HG02973 (cell line): ENCODE results near the gene F2RL2.

ENCODE experiments used
- ATAC-seq: cut with Tn5 transposase; IDR thresholded peaks from one replicate; pipeline ENCODE4 v1.9.1; 2021; ENCODE audit warnings: moderate library complexity; ENCODE audit not compliant: unreplicated experiment

The F2RL2 gene, protein sequence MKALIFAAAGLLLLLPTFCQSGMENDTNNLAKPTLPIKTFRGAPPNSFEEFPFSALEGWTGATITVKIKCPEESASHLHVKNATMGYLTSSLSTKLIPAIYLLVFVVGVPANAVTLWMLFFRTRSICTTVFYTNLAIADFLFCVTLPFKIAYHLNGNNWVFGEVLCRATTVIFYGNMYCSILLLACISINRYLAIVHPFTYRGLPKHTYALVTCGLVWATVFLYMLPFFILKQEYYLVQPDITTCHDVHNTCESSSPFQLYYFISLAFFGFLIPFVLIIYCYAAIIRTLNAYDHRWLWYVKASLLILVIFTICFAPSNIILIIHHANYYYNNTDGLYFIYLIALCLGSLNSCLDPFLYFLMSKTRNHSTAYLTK

DNA sequence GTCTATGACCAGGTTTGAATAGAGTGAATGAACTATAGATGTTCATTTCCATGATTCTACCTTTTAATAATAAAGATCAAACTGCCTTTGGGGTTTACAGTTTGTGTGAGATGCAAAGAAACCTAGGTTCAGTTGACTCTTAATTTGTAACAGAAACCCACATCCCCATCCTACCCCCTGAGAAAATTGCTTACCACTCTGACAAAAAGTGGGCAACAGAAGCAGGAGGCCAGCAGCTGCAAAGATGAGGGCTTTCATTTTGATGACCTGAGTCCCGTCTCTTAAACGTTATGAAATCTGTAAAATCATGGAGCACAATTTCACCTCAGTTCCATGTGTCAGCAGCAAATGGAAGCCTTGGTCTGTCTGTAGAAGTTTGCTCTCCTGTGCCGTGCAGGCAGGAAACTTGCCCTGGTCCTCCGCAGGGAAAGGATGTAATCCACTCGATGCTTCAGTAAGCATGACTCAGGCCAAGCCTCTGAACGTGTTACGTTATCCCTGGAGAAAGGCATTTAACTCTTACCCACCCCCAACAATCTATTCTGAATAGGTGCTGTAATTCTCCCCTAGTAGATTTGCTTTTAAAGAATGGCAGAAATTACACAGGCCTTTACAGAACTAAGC is at the start of gene F2RL2:
TSS of gene F2RL2 (minus strand) at position 431 of the 624 bp plus-strand sequence. CDS start at position 258, 173 bp downstream.
- no peak for ATAC-seq

DNA sequence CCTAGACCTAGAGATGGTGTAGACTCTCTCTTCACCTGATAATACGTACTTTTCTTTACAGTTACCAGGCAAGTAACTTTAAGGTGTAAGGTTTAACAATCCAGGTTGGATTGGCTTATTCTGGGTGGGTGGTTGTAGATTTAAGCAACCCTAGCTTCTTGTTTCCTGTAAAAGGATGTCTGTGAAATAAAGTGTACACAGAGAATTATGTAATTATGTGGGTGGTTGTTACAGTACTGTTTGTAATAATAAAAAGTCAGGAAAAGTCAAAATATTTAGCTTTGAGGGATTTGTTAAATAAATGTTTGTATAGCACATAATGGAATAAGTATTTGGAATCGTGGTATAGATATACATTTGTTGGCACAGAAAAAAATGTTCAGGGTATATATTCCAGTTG is 49.0 kb upstream of the F2RL2 start:
- no peak for ATAC-seq

DNA sequence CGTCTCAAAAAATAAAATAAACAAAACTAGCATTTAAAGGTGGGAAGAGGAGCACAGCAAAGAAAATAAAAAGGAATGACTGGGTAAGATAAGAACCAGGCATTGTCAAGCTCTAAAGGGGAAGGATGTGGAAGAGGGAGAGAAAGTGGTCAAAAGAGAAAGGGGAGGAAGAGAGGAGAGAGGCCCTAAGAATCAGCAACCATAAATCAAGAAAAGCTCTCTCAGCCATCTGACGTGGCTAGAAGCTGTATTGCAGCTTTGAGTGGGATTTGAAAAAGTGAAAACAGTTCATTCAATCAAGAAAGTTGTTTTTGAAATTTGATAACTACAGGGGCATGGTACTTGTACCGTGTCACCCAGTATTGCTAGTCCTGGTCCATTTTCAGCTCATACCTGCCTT is 47.3 kb upstream of the F2RL2 start:
- ATAC-seq, result no peak

DNA sequence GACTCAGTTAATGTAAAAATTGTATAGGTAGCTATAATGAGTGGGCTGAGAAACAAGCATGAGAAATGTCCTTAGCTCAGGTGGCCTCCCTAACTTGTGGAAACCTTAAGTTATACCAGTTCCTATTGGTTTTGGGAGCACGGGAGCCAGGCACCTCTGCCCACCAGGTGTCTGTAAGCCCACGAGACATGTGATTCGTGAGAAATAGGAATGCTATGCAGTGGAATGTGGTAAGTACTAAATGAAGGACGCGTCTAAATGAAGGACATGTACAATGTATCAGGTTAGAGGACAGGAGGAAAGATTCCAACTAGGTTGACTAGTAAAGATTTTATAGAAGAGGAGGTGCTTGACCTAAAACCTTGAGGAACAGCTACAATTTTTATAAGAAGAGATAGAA is 46.0 kb upstream of the F2RL2 start:
- no peak for ATAC-seq

DNA sequence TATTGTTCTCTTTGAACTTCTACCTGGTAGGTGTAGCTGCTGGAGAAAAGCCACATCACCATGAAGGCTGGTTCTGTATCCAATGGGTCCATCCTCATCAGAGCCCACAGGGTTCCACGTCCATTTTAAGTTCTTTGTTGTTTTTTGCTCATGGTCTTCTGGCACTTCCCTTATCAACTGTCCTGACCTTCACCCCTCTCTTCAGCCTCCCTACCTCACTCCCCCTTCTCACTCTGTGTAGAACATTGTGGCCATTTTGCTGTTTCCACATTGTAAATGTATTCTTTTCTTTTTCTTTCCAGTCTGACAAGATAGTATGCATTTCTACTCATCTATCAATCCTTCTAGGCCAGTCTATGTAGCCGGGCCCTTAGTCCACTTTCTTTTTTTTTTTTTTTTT is 44.3 kb upstream of the F2RL2 start:
- ATAC-seq, result no peak

DNA sequence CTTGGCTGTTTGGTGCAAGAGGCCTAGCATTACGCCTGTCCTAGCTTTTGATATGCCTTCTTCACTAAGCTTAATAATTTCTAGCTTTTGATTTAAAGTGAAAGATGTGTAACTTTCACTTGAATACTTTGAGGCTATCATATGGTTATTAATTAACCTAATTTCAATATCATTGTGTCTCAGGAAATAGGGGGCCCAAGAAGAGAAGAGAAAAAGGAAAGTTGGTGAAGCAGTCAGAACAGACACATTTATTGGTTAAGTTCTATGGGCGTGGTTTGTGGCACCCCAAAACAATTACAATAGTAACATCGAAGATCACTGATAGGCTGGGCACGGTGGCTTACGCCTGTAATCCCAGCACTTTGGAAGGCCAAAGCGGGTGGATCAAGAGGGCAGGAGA is 40.9 kb upstream of the F2RL2 start:
- no peak for ATAC-seq

DNA sequence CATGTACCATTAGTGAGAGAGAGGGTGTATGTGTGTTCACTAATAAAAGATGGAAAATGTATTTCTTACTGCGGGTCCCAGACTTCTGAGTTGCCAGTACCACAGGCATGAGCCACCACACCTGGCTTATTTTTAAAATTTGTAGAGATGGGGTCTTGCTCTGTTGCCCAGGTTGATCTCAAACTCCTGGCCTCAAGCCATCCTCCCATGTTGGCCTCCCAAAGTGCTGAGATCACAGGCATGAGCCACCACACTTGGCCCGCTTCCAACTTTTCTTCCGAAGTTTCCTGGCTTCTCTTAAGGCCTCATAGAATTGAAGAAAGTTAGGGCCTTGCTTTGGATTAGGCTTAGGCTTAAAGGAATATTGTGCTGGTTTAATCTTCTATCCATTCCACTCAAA is 40.4 kb upstream of the F2RL2 start:
- ATAC-seq, result no peak

DNA sequence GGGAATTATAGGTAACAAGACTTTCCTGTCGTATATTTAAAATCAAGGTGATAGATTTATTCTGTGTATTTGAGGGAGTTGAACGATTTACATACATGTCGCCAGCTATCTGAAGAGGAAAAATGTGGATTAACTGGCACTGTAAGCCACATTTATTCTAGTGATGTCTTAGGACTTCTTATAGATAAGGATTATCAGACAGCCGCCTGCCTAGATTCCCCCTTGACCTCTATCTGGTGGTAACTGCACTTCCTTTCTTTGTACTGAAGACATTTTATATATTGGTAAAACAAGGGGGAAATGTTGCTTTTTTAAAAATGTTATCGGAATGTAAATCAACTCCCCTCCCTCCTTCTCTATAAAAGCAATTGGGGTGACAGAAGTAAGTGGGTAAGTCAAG is 39.3 kb upstream of the F2RL2 start:
- no peak for ATAC-seq

DNA sequence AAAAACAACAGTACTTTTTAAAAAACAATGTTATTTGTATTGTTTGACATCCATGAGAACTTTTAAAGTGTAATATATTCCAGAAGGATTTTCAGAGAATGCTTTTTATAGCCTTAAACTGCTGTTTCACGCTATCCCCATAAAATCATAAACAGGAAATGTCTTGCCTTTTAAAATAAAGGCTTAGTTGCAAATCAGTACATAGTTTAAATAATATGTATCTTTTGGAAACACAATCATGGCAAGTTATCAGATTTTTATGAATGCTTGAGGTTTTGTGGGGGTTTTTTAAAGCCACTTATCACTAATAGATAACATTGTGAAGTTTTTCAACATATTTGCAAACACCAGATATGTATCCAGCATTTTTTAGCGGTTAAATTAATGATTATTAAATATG is 37.2 kb upstream of the F2RL2 start:
- ATAC-seq, result no peak

DNA sequence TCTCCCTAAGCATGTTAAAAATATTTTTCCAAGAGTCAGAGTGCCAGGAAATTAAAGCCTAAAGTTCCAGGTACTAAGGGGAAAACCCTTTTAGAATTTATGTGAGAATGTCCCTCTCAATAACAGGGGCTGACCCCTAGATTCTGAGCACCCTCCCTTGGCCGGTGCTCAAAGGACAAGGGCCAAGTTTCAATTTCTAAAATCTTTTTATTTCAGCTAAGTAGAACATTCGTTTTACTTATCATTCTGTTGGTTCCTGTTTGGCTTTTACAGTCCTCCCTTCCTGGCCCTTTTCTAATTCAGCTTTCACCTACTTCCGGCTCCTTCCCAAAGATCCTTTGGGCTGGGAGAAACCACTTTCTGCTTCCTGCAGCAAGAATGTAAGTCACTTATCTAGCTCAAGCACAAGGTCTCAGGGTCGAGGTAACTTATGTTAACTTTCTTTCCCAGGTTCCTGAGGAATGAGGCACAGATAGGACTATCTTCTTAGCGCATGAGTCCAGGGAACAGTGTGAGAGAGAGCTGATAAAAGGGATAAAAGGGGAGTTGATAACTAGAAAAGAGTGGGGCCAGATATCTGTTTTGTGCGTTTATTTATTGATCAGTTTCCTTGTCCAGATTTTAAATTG is 34.6 kb upstream of the F2RL2 start:
- no peak for ATAC-seq

DNA sequence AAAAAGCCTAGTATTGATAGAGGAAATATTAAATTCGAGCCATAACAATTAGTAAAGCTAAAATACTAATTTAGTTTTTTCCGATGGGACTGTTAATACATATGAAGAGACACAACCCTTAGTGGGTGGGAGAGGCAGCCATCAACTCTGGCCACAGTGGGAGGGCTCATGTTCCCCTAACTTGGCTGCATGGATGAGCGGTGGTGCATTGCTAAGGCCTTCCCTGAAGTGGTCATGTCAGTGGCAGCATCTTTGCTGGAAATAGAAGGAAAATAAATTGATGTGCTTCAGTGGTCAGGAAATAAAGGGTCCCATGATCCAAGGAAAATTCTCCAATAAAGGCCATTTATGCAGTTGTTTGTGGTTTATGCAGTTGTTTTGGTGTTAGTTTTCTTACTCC is 33.9 kb upstream of the F2RL2 start:
- ATAC-seq, result no peak

DNA sequence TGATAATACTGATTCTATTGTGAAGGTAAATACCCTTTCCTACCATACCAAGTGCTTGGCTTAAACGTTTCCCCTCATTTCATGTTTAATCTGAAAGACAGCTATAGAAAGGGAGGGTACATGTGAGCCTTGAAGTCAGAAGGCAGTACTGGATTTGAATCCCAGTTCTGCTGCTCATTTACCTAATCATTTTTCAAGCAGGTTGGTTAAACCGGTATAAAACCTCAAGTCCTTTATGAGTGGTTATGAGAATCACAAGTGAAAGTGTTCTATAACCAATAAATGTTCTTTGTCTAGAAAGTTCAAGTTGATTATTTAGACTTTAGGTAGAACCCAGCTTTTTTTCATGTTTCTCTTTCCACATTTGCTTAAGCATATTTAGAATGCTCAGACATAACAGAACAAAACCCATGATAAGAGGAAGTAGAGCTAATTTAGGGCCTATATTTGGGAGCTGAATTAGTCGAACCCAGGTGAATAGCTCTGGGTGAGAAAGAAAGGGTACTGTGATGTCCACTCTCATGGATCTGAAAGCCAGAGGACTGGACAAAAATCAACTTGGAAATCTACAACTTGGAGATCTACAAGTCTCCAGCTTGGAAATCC is 29.7 kb upstream of the F2RL2 start:
- ATAC-seq, result no peak

DNA sequence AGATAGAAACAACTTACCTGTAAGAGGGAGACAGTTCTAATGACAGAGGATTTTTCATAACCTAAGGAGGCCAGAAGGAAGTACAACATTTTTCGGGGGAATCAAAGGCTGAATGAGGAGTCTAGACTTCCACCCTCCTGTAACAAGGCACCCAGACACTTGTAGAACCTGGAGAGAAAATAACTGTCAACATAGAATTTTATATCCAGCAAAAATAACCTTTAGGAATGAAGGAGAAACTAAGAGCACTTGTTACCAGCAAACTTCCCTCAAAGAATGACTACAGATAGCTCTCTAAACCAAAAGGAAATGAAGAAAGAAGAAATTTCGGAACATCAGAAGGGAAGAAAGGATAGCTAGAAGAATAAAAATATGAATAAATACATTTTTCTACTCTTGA is 25.9 kb upstream of the F2RL2 start:
- ATAC-seq, result no peak

DNA sequence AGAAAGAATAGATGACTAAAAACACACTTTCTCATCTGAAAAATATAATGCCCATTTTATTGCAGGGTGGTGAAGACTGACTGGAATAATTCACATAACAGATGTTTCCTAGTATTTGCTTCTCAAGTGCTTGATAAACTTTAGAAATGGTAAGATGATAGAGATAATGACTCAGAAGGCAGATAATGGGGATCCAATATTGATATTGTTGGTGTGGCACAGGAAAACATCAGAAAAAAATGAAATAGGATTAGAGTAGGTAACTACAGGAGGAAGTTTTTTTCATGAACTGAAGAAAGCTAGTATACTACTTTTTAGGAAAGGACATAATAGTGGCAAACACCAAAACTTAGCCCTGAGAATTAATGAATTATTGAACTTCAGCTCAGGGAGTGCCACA is 20.2 kb upstream of the F2RL2 start:
- ATAC-seq, result no peak

DNA sequence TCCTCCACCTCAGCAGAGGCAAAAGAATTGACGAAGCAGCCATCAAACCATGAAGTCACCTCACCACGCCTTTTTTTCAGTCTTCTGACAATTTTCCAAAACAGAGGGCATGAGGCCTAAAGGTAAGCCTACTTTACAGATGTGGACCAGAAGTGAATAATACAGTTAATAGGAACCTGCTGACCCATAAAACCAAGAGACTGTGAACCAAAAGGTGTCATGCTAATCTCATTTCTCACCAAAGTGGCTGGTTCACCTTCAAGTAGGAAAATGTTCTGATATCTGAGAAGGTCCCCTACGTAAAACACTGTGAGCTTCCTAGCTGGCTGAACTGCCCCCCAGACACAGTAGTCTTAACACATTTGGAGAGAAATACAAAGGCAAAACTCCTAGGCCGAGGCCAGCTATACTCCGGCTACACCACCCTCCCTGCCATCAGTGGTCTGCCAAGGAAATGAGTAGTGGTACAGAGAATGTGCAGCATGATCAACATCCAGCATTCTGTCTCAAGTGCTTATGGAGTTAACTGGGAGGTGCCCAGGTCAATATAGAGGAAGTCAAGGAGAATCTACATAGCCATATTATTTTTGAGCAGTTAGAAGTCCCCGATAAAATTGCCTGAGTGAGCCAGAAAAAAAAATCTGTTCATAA is 19.3 kb upstream of the F2RL2 start:
- no peak for ATAC-seq

DNA sequence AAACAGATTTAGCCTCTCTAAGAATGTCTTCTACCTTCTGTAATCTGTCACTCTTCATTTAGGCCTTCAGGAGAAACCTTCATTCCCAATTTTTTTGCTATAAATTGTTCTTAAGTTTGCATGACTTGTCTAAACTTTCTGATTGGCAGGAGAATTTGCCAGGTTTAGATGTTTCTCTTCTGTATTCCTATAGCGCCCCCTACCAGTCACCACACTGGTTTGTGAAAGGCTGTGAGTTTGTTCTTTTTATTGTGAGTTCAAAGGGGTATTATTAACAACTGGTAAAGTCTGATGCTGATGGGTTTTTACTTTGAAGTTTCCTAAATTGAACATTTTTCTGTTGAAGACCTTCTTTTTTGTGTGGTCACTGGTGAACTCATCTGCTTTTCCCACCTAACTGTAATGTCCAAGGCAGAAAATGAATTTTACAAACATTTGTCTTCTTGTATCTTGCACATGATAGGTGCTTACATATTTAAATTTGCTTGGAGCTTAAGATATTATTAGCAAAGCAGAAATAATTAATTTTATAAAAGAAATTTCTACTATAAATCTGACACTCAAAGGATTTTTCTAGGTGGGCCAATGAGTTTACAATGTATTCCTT is 18.4 kb upstream of the F2RL2 start:
- ATAC-seq, result no peak

DNA sequence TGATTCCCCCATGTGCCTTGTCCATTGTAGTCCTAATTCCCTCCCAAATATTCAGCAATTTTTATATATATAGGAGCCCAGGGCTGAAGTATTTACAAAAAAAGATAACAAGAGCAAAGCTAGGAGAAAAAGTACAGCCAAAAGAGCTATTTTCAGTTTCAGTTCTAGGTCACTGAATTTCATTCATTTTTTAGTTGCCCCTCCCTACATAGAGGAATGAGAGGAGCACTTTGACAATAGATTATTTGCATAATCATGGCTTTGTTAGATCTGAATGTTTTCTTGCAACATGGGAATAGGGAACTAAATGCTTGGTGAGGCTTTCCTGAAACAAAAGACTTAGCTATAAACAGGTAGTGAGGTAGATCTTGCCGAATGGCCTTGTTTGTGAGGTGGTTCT is 15.3 kb upstream of the F2RL2 start:
- ATAC-seq, result no peak

DNA sequence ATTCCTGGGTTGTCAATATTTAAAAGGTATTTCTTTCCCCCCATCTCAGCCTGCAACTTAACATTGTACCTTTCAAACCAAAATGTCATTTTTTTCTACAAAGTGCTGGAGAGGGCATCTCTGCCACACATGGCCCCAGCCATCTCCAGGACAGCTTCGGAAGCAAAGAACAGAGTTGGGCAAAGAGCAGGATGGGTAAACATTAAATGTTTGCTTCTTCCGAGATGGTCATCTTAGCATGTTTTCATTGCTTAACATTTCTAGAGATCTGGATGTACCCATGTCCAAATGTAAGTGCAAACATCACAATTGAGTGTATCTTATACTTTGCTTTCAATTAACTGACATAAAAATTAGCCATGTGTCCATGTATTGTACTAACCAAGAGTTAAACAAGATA is 14.3 kb upstream of the F2RL2 start:
- ATAC-seq, result no peak

DNA sequence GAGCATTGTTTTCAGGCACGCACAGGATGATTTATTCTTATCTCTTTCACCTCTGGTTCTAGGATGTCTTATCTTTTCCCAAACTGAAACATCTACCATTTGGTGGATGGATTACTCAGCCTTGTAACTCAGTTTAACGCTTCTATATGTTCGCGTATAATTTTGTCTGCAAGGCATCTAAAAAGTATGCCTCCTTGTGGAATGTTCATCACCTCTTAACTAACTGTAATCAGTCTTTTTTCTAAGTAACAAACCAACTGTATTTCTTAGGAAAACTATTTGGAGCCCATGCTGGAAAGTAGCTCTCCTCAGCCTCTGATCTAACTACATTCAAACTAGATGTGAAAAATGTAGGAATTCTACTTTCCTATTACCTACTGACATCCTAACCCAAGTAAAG is 11.5 kb upstream of the F2RL2 start:
- no peak for ATAC-seq

DNA sequence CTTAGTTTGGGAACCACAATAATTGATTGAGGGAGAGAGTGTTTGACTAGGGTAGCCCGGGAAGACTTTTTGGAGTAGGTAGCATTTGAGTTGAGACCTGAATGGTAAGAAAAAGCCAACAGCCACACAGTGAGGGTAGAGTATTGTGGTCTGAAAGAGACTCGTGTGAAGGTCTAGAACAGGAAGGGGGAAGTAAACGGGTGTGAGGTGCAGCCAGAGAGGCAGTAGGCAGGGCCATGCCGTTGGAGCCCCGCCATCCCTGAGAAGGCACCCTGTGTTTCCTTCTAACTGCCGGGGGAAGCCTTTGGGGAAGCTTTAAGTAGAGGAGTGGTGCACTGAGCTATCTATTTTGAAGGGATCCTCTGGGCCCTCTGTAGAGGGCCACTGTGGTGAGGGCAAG is 3.5 kb upstream of the F2RL2 start:
- no peak for ATAC-seq
